HEK293 (cell line): ENCODE measurements around the gene RBM27.
A peak's percentile ranks its signal among the peaks of the same experiment; 100 is the strongest.

Experiments used
- CTCF ChIA-PET: fragments of 350-600 bp; formaldehyde crosslinking; extraction: SDS; loops from one replicate; lab custom pipeline; 2021; ENCODE audit warnings: antibody characterized with exemption; lab: Yijun Ruan, JAX
- POLR2A ChIA-PET: fragments of 300-600 bp; formaldehyde crosslinking; extraction: SDS; loops from one replicate; lab custom pipeline; 2020; ENCODE audit warnings: antibody characterized with exemption, inconsistent platforms; lab: Yijun Ruan, JAX
- H3K27ac ChIP-seq: fragments of 200-500 bp; sonication (Bioruptor generic); 2 replicates; pipeline ENCODE4 v1.5.1; 2014; ENCODE audit warnings: low read depth, low read length, control low read depth, inconsistent platforms; ENCODE audit errors: extremely low read depth
- H3K36me3 ChIP-seq, 2 experiments: fragments of 200-500 bp in 1 of 2; sonication (Bioruptor generic) in 1 of 2; 1 replicate in 1 of 2; 2 replicates in 1 of 2; pipeline ENCODE4 v1.5.1; 2014 to 2017; ENCODE audit warnings: inconsistent platforms in 2 of 2, low read length in 2 of 2; ENCODE audit not compliant: control insufficient read depth in 2 of 2, insufficient read depth in 1 of 2
- H3K4me1 ChIP-seq: fragments of 200-500 bp; sonication (Bioruptor generic); 2 replicates; pipeline ENCODE4 v1.5.1; 2014; ENCODE audit warnings: mild to moderate bottlenecking, low read length, inconsistent platforms; ENCODE audit not compliant: control insufficient read depth, insufficient read depth
- H3K4me3 ChIP-seq: 2 replicates; pipeline ENCODE4 v1.5.1; 2011; ENCODE audit warnings: low read depth, mild to moderate bottlenecking, control low read depth, low read length, moderate library complexity
- H3K9me3 ChIP-seq: fragments of 200-500 bp; sonication (Bioruptor generic); 2 replicates; pipeline ENCODE4 v1.5.1; 2014; ENCODE audit warnings: low read depth, low read length, inconsistent platforms; ENCODE audit not compliant: control insufficient read depth, insufficient read depth
- ATF2 ChIP-seq: fragments of 450-650 bp; formaldehyde crosslinking; IDR thresholded peaks from 2 replicates; pipeline ENCODE4 v1.5.1; 2016; ENCODE audit warnings: missing biosample characterization, missing genetic modification characterization, low read depth
- GLI4 ChIP-seq: fragments of 450-650 bp; formaldehyde crosslinking; IDR thresholded peaks from 2 replicates; pipeline ENCODE4 v1.5.1; 2016; ENCODE audit warnings: missing biosample characterization, missing genetic modification characterization
- GLIS2 ChIP-seq: fragments of 450-650 bp; formaldehyde crosslinking; IDR thresholded peaks from 2 replicates; pipeline ENCODE4 v1.5.1; 2016; ENCODE audit warnings: missing biosample characterization, missing genetic modification characterization
- HIC1 ChIP-seq: fragments of 450-650 bp; formaldehyde crosslinking; IDR thresholded peaks from 2 replicates; pipeline ENCODE4 v1.5.1; 2016; ENCODE audit warnings: missing biosample characterization, missing genetic modification characterization
- IKZF3 ChIP-seq: fragments of 450-650 bp; IDR thresholded peaks from 2 replicates; pipeline ENCODE4 v1.5.0; 2018; ENCODE audit warnings: missing biosample characterization, mild to moderate bottlenecking, missing genetic modification characterization, moderate library complexity
- KLF1 ChIP-seq: fragments of 450-650 bp; formaldehyde crosslinking; IDR thresholded peaks from 2 replicates; pipeline ENCODE4 v1.5.1; 2016; ENCODE audit warnings: missing biosample characterization, missing genetic modification characterization
- KLF16 ChIP-seq: fragments of 450-650 bp; formaldehyde crosslinking; IDR thresholded peaks from 2 replicates; pipeline ENCODE4 v1.5.1; 2017; ENCODE audit warnings: missing biosample characterization, missing genetic modification characterization
- KLF7 ChIP-seq: fragments of 450-650 bp; formaldehyde crosslinking; IDR thresholded peaks from 2 replicates; pipeline ENCODE4 v1.5.1; 2016; ENCODE audit warnings: missing biosample characterization, missing genetic modification characterization, borderline replicate concordance
- OVOL3 ChIP-seq: fragments of 450-650 bp; formaldehyde crosslinking; IDR thresholded peaks from 2 replicates; pipeline ENCODE4 v1.5.1; 2016; ENCODE audit warnings: missing biosample characterization, missing genetic modification characterization
- PBX3 ChIP-seq: sonication (generic); formaldehyde crosslinking; IDR thresholded peaks from 2 replicates; pipeline ENCODE4 v1.8.1; 2022; ENCODE audit warnings: mild to moderate bottlenecking, moderate library complexity, missing genetic modification reagents
- PRDM6 ChIP-seq: fragments of 450-650 bp; formaldehyde crosslinking; IDR thresholded peaks from 2 replicates; pipeline ENCODE4 v1.5.1; 2017; ENCODE audit warnings: missing biosample characterization, missing genetic modification characterization
- TCF7L2 ChIP-seq: IDR thresholded peaks from 2 replicates; pipeline ENCODE4 v1.6.1; 2011; ENCODE audit warnings: low read depth, mild to moderate bottlenecking, inconsistent platforms, low read length, moderate library complexity, borderline replicate concordance
- ZBTB6 ChIP-seq: fragments of 450-650 bp; formaldehyde crosslinking; IDR thresholded peaks from 2 replicates; pipeline ENCODE4 v1.5.1; 2017; ENCODE audit warnings: missing biosample characterization, missing genetic modification characterization
- ZFP69B ChIP-seq: fragments of 450-650 bp; formaldehyde crosslinking; IDR thresholded peaks from 2 replicates; pipeline ENCODE4 v1.5.1; 2016; ENCODE audit warnings: missing biosample characterization, missing genetic modification characterization
- ZNF132 ChIP-seq: fragments of 450-650 bp; formaldehyde crosslinking; IDR thresholded peaks from 2 replicates; pipeline ENCODE4 v1.5.1; 2017; ENCODE audit warnings: missing biosample characterization, missing genetic modification characterization, borderline replicate concordance
- ZNF16 ChIP-seq: fragments of 450-650 bp; formaldehyde crosslinking; IDR thresholded peaks from 2 replicates; pipeline ENCODE4 v1.5.1; 2016; ENCODE audit warnings: low read depth, missing biosample characterization, missing genetic modification characterization
- ZNF184 ChIP-seq: fragments of 450-650 bp; IDR thresholded peaks from 2 replicates; pipeline ENCODE4 v1.5.1; 2018; ENCODE audit warnings: missing biosample characterization, mild to moderate bottlenecking, missing genetic modification characterization
- ZNF239 ChIP-seq: fragments of 450-650 bp; formaldehyde crosslinking; IDR thresholded peaks from 2 replicates; pipeline ENCODE4 v1.5.1; 2016; ENCODE audit warnings: missing biosample characterization, missing genetic modification characterization
- ZNF24 ChIP-seq: fragments of 450-650 bp; formaldehyde crosslinking; IDR thresholded peaks from 2 replicates; pipeline ENCODE4 v1.5.1; 2016; ENCODE audit warnings: missing biosample characterization, missing genetic modification characterization
- ZNF335 ChIP-seq: fragments of 450-650 bp; formaldehyde crosslinking; conservative IDR thresholded peaks from 2 replicates; pipeline ENCODE4 v1.5.1; 2016; ENCODE audit warnings: missing biosample characterization, missing genetic modification characterization
- ZNF366 ChIP-seq: fragments of 450-650 bp; formaldehyde crosslinking; conservative IDR thresholded peaks from 2 replicates; pipeline ENCODE4 v1.5.1; 2016; ENCODE audit warnings: missing biosample characterization, missing genetic modification characterization
- ZNF423 ChIP-seq: fragments of 450-650 bp; formaldehyde crosslinking; IDR thresholded peaks from 2 replicates; pipeline ENCODE4 v1.5.1; 2016; ENCODE audit warnings: missing biosample characterization, missing genetic modification characterization
- ZNF548 ChIP-seq: fragments of 450-650 bp; formaldehyde crosslinking; IDR thresholded peaks from 2 replicates; pipeline ENCODE4 v1.5.1; 2016; ENCODE audit warnings: missing biosample characterization, missing genetic modification characterization
- ZNF561 ChIP-seq: fragments of 450-650 bp; IDR thresholded peaks from 2 replicates; pipeline ENCODE4 v1.5.1; 2018; ENCODE audit warnings: missing biosample characterization, missing genetic modification characterization, borderline replicate concordance
- ZNF600 ChIP-seq: fragments of 450-650 bp; formaldehyde crosslinking; IDR thresholded peaks from 2 replicates; pipeline ENCODE4 v1.5.1; 2016; ENCODE audit warnings: missing biosample characterization, missing genetic modification characterization
- ZNF629 ChIP-seq: fragments of 450-650 bp; formaldehyde crosslinking; IDR thresholded peaks from 2 replicates; pipeline ENCODE4 v1.5.1; 2017; ENCODE audit warnings: missing biosample characterization, missing genetic modification characterization
- ZNF639 ChIP-seq: fragments of 450-650 bp; formaldehyde crosslinking; IDR thresholded peaks from 2 replicates; pipeline ENCODE4 v1.5.1; 2016; ENCODE audit warnings: missing biosample characterization, missing genetic modification characterization
- ZSCAN23 ChIP-seq: fragments of 450-650 bp; formaldehyde crosslinking; IDR thresholded peaks from 2 replicates; pipeline ENCODE4 v1.5.1; 2016; ENCODE audit warnings: missing biosample characterization, missing genetic modification characterization

RBM27 gene

GRCh38 chr5:146203011-146203871 is at the start of gene RBM27:
Gene RBM27, plus strand, starts transcription at chr5:146203605. Its CDS starts 161 bp downstream, at chr5:146203766.
- ChIA-PET CTCF (interaction anchor here (0.6 kb wide), 1 partner anchor 10 kb away, joined by 4 read pairs; no protein-coding TSS in a partner anchor), POLR2A (interaction anchor here (0.5 to 1.5 kb wide), 8 partner anchors 10 to 81 kb away, joined by 3 to 23 read pairs (median 6); partner anchors contain the start of gene LARS1)
- peaks cover 11% of the 10 kb centered on the region for H3K4me1 ChIP-seq
- peak within 1 kb of the TSS; percentile 87 for H3K27ac ChIP-seq
- no peaks in the 10 kb centered on the region for H3K36me3 ChIP-seq
- peak within 1 kb of the TSS; percentile 99 for H3K4me3 ChIP-seq
- no peaks in the 10 kb centered on the region for H3K9me3 ChIP-seq
- TF ChIP-seq ZFP69B (tag by site-specific recombination): peak; percentile 97
- TF ChIP-seq ZNF239 (tag by site-specific recombination): no peak
- 0 out of 2 replicates have a peak, but pooled peaks have one; percentile 11 for TF ChIP-seq ZNF639
- TF ChIP-seq ZNF548: no peak
- peak; percentile 61 for TF ChIP-seq IKZF3
- no peak; the same call in 1 of the 2 replicates for TF ChIP-seq ATF2 (tag by site-specific recombination)
- TF ChIP-seq PBX3: peak; percentile 97
- peak; percentile 75 for TF ChIP-seq ZNF600 (tag by site-specific recombination)
- TF ChIP-seq ZNF423 (tag by site-specific recombination): no peak
- peak; percentile 71; the same call in 1 of the 2 replicates for TF ChIP-seq ZNF561 (tag by site-specific recombination)
- TF ChIP-seq ZNF184: peak; percentile 80; the same call in 1 of the 2 replicates
- no peak for TF ChIP-seq GLI4 (tag by site-specific recombination)
- TF ChIP-seq OVOL3 (tag by site-specific recombination): no peak
- peak; percentile 57 for TF ChIP-seq ZBTB6 (tag by site-specific recombination)
- TF ChIP-seq ZNF366 (tag by site-specific recombination): peak; percentile 83
- no peak for TF ChIP-seq ZNF16 (tag by site-specific recombination)
- TF ChIP-seq ZNF132 (tag by site-specific recombination): no peak
- peak; percentile 72 for TF ChIP-seq ZNF629
- TF ChIP-seq HIC1 (tag by site-specific recombination): peak; percentile 94
- peak; percentile 40; the same call in 1 of the 2 replicates for TF ChIP-seq KLF16 (tag by site-specific recombination)
- 0 out of 2 replicates have a peak, but pooled peaks have one; percentile 12 for TF ChIP-seq KLF7 (tag by site-specific recombination)
- peak; percentile 61; the same call in 1 of the 2 replicates for TF ChIP-seq GLIS2 (tag by site-specific recombination)
- no peak; the same call in 1 of the 2 replicates for TF ChIP-seq KLF1 (tag by site-specific recombination)
- no peak for TF ChIP-seq TCF7L2
- TF ChIP-seq ZSCAN23 (tag by site-specific recombination): no peak
- peak; percentile 93 for TF ChIP-seq ZNF335
- TF ChIP-seq PRDM6 (tag by site-specific recombination): peak; percentile 95
- TF ChIP-seq ZNF24 (tag by site-specific recombination): peak; percentile 15; the same call in 1 of the 2 replicates
